ENCODE measurements around the gene FGF6.

The FGF6 gene

DNA sequence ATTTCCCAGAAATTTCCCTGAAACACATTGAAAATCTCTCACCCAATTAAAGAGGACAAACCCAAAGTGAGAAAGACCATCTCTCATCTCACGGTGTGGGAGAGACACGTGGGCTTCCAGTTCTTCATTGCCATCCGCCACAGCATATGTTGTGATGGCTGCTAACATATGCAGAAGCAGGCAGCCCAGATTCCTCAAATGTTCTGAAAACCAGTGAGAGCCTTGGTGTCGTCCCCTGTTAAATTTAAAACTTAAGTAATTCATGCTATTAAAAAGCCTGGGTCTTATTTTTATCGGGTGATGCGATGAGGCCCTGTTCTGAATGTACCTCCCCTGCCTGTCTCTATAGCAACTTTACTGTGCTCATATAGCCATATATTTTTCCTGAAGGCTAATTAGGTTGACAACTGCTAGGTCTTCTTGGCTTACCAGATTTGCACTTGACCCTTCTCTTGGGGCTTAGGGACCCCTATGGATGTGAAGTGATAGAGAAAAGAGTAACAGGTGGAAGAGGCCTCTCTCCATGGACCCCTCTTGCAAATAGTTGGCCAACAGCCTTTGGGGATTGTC, 2.8 kb upstream of the FGF6 start:
- WGBS, 2 experiments: 96 to 97% methylated on average over 6 of the region's 6 CpGs
- Histone ChIP-seq H3K36me3 (ENCODE audit: control insufficient read depth, insufficient read depth, low read length) (no peaks in the 10 kb centered on the region), H3K4me1 (ENCODE audit: control insufficient read depth, insufficient read depth, low read length) (peaks cover 40% of the 10 kb centered on the region)

DNA sequence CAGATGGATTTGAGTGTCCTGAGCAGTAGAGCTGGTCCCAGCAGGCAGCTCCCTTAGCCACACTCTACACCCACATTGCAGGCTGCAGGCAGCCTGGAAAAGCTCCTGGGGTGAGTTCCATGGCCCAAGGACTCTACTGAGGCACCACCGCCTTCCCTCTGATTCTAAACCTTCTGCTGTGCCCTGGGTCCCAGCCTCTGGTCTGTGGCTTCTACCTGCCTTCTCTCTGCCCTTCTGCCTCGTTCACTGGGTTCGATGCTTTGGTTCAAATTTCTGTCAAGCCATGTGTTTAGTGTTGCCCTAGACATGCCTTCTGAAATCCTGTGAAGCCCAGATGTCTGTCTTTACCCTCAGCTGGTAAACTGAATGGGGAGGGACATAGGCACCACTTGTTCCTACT, 1.5 kb upstream of the FGF6 start:
- 93 to 96% methylated on average over 3 of the region's 3 CpGs for WGBS, 2 experiments
- H3K27me3 ChIP-seq (ENCODE audit: control insufficient read depth, insufficient read depth, low read length, poor library complexity, severe bottlenecking): no peaks in the 10 kb centered on the region
- H3K9me3 ChIP-seq (ENCODE audit: control insufficient read depth, low read length): no peaks in the 10 kb centered on the region
- H3K36me3 ChIP-seq (ENCODE audit: control insufficient read depth, insufficient read depth, low read length): no peaks in the 10 kb centered on the region
- no peak overlapping the region for H3K27ac ChIP-seq (ENCODE audit: insufficient read depth, low read depth, low read length, poor library complexity, severe bottlenecking)
- H3K4me1 ChIP-seq (ENCODE audit: control insufficient read depth, insufficient read depth, low read length): peaks cover 50% of the 10 kb centered on the region
- H3K4me3 ChIP-seq (ENCODE audit: insufficient read depth, low read depth, low read length): no peak overlapping the region

More for the DNA sequence above, 2.8 kb upstream of the FGF6 start:
- Histone ChIP-seq H3K4me3 (ENCODE audit: insufficient read depth, low read depth, low read length) (no peak overlapping the region), H3K27ac (ENCODE audit: insufficient read depth, low read depth, low read length, poor library complexity, severe bottlenecking) (no peak overlapping the region), H3K9me3 (ENCODE audit: control insufficient read depth, low read length) (no peaks in the 10 kb centered on the region), H3K27me3 (ENCODE audit: control insufficient read depth, insufficient read depth, low read length, poor library complexity, severe bottlenecking) (no peaks in the 10 kb centered on the region)

DNA sequence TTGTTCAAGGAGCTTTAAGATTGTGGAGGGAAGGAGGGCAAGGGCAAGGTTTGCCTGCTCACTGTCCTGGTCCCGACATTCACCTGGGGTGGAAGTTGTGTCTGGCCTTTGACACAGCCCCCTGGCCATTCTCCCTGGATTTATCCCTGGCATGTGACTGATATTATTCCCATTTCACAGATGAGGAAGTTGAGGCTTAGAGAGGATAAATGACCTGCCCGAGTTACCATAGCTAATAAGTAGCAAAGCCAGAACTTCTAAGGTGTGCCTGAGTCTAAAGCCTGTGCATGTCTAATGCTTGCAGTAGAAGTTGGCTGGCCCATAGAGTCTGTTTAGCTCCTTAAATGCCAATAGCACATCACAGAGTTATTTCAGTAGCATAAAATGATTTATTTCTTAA, 720 bp upstream of the FGF6 start:
- peaks cover 51% of the 10 kb centered on the region for H3K4me1 ChIP-seq (ENCODE audit: control insufficient read depth, insufficient read depth, low read length)
- H3K4me3 ChIP-seq (ENCODE audit: insufficient read depth, low read depth, low read length): no peak overlapping the region
- no peaks in the 10 kb centered on the region for H3K36me3 ChIP-seq (ENCODE audit: control insufficient read depth, insufficient read depth, low read length)
- H3K27ac ChIP-seq (ENCODE audit: insufficient read depth, low read depth, low read length, poor library complexity, severe bottlenecking): no peak overlapping the region
- H3K9me3 ChIP-seq (ENCODE audit: control insufficient read depth, low read length): no peaks in the 10 kb centered on the region
- H3K27me3 ChIP-seq (ENCODE audit: control insufficient read depth, insufficient read depth, low read length, poor library complexity, severe bottlenecking): no peaks in the 10 kb centered on the region
- 96 to 98% methylated on average over 2 of the region's 2 CpGs for WGBS, 2 experiments

DNA sequence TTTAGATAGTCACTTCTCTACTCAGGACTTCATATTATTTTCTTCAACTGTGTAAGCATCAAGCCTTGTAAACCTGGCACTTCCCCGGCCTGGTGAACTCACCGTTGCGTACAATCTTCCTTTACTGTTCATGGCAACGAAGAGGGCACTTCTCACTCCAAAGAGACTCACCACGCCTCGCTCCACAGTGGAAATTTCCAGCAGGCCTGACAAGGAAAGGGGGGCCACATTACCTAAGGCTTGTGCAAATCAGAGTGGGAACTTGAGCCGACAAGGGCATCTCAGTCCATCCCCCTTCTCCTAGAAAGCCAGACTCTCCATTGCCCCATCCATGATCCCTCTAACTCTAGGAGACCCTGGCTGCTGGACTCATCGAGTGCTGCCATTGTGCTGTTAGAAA, 1.6 kb downstream of the FGF6 start:
- H3K27me3 ChIP-seq (ENCODE audit: control insufficient read depth, insufficient read depth, low read length, poor library complexity, severe bottlenecking): no peaks in the 10 kb centered on the region
- no peak overlapping the region for H3K4me3 ChIP-seq (ENCODE audit: insufficient read depth, low read depth, low read length)
- no peak overlapping the region for H3K27ac ChIP-seq (ENCODE audit: insufficient read depth, low read depth, low read length, poor library complexity, severe bottlenecking)
- H3K36me3 ChIP-seq (ENCODE audit: control insufficient read depth, insufficient read depth, low read length): no peaks in the 10 kb centered on the region
- H3K4me1 ChIP-seq (ENCODE audit: control insufficient read depth, insufficient read depth, low read length): peaks cover 44% of the 10 kb centered on the region
- no peaks in the 10 kb centered on the region for H3K9me3 ChIP-seq (ENCODE audit: control insufficient read depth, low read length)
- 91 to 93% methylated on average over 8 of the region's 8 CpGs for WGBS, 2 experiments

DNA sequence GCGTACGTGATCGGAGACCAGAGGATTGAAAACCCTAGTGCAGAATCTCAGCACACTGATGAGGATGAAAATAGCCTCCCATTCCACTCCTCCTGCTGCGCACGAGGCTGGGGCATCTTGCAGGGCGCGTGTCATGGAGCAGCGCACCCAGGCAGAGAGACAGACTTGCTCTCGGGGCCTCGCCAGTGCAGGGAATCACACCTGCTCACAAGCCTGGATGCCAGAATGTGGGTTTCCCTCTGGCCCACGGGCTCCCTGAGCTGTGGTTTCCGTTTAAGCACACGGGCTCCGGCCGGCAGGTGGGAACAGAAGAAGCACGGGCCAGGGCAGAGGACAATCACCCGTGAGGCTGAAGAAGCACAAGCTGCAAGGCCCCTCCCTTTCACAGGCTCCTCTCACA, 2.0 kb downstream of the FGF6 start:
- Histone ChIP-seq H3K36me3 (ENCODE audit: control insufficient read depth, insufficient read depth, low read length) (no peaks in the 10 kb centered on the region), H3K4me3 (ENCODE audit: insufficient read depth, low read depth, low read length) (no peak overlapping the region), H3K27me3 (ENCODE audit: control insufficient read depth, insufficient read depth, low read length, poor library complexity, severe bottlenecking) (no peaks in the 10 kb centered on the region), H3K4me1 (ENCODE audit: control insufficient read depth, insufficient read depth, low read length) (peaks cover 41% of the 10 kb centered on the region), H3K27ac (ENCODE audit: insufficient read depth, low read depth, low read length, poor library complexity, severe bottlenecking) (no peak overlapping the region), H3K9me3 (ENCODE audit: control insufficient read depth, low read length) (no peaks in the 10 kb centered on the region)
- WGBS, 2 experiments: 94% methylated on average over 17 of the region's 17 CpGs

DNA sequence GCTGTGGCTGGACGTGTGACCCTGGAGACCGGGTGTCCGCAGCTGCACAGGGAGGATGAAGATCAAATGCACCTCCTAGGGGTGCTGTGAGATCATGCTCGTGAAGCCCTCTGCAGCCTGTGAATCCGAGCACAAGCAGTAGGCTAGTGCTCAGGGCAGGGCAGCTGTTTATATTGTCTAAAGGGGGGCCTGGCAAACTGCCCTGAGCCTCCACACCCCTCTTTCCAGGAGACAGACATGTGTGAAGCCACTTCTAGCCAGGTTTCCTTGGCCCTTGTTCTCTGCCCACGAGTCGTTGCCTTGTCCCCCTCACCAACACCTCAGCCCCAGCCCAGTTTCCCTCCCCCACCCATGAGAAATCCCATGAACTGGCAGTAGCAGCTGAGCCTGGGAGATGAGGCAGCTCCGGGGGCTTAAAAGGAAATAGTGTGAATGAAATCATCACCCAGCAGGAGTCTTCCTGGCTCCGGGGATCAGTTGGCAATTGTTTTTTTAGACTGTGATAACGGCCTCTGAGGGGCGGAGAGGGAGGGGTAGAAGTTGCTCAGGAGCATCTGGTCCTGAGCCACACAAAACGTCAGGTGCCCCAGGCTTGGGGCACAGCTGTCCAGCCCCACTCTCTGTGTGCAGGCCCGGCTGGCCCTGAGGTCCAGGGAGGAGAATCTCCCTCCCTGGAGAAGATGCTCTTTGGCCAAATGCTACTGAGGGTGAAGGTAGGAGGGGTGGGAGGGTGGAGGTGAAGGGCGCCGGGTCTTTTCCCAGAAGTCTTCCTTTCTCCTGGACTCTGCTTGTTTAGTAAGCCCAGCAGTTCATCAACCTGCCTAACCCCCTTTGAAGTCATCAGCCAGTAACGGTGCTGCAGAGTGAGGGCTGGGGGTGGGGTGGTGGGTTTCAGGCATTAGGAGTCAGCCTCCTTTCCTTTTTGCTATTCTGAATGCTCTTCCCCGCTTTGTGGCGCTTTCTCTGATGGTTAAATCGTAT, 4.0 kb downstream of the FGF6 start:
- peak overlapping the region; percentile 48 for H3K27ac ChIP-seq (ENCODE audit: insufficient read depth, low read depth, low read length, poor library complexity, severe bottlenecking)
- no peaks in the 10 kb centered on the region for H3K36me3 ChIP-seq (ENCODE audit: control insufficient read depth, insufficient read depth, low read length)
- WGBS, 2 experiments: 24% methylated on average over 16 to 19 of the region's 19 CpGs

DNA sequence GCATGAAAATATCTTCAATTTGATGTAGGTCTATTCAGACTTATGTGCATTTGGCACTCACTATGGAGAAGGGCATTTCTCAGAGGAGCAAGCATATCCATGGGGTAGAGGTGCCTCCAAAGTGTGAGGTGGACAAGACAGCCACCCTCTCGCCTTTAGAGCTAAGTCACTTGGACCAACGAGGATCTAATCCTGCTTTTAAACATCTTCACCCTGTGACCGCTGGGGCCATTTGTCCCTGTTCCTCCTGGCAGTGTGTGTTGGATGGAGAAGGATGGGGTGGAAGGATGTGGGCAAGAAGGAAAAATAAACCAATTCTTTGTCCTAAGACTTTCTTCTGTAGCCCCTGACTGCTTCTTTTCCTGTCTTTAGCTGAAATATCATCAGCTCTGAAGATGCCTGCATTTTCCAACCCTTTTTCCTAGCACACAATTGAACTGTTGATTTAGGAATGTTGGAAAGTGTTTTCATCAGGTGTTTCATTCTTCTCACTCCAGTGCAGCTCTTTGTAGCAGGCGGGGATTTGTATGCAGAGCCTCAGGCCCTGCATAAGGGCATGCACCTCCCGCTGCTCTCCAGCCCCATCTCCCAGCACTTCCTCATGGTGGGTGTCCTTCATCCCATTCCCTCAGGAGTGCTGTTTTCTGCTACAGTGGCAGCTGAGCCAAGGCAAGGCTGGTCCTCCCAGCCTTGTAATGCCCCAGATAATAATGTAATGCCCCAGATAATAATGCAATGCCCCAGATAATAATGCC, 5.3 kb downstream of the FGF6 start:
- peaks cover 41% of the 10 kb centered on the region for H3K4me1 ChIP-seq (ENCODE audit: control insufficient read depth, insufficient read depth, low read length)
- H3K27ac ChIP-seq (ENCODE audit: insufficient read depth, low read depth, low read length, poor library complexity, severe bottlenecking): no peak overlapping the region
- no peaks in the 10 kb centered on the region for H3K36me3 ChIP-seq (ENCODE audit: control insufficient read depth, insufficient read depth, low read length)
- 42 to 48% methylated on average over 5 of the region's 5 CpGs for WGBS, 2 experiments
- no peaks in the 10 kb centered on the region for H3K27me3 ChIP-seq (ENCODE audit: control insufficient read depth, insufficient read depth, low read length, poor library complexity, severe bottlenecking)
- H3K4me3 ChIP-seq (ENCODE audit: insufficient read depth, low read depth, low read length): no peak overlapping the region
- no peaks in the 10 kb centered on the region for H3K9me3 ChIP-seq (ENCODE audit: control insufficient read depth, low read length)

More for the DNA sequence above, 4.0 kb downstream of the FGF6 start:
- Histone ChIP-seq H3K27me3 (ENCODE audit: control insufficient read depth, insufficient read depth, low read length, poor library complexity, severe bottlenecking) (no peaks in the 10 kb centered on the region), H3K4me3 (ENCODE audit: insufficient read depth, low read depth, low read length) (no peak overlapping the region), H3K9me3 (ENCODE audit: control insufficient read depth, low read length) (no peaks in the 10 kb centered on the region), H3K4me1 (ENCODE audit: control insufficient read depth, insufficient read depth, low read length) (peaks cover 41% of the 10 kb centered on the region)

DNA sequence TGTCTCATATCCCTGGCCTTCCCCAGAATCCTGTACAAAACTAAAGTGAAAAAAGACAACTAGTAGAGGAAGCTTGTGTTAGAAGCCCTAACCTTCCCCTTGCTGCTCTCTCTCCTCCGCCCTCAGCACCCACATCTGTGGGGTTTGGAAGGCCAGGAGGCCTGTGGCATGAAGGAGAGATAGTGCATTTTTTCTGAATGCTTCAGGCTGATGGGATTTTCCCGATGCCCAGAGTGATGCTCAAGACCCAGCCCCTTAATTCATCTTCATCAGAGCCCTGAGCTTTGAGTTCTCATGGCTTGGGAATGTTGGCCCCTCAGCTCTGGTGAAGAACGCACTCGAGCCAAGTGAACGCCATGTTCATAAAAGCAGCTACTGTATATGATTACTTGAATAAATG, 5.9 kb downstream of the FGF6 start:
- Histone ChIP-seq H3K27ac (ENCODE audit: insufficient read depth, low read depth, low read length, poor library complexity, severe bottlenecking) (no peak overlapping the region), H3K4me3 (ENCODE audit: insufficient read depth, low read depth, low read length) (no peak overlapping the region), H3K9me3 (ENCODE audit: control insufficient read depth, low read length) (no peaks in the 10 kb centered on the region), H3K27me3 (ENCODE audit: control insufficient read depth, insufficient read depth, low read length, poor library complexity, severe bottlenecking) (no peaks in the 10 kb centered on the region), H3K4me1 (ENCODE audit: control insufficient read depth, insufficient read depth, low read length) (peaks cover 44% of the 10 kb centered on the region), H3K36me3 (ENCODE audit: control insufficient read depth, insufficient read depth, low read length) (no peaks in the 10 kb centered on the region)
- WGBS, 2 experiments: 56 to 57% methylated on average over 5 of the region's 5 CpGs

DNA sequence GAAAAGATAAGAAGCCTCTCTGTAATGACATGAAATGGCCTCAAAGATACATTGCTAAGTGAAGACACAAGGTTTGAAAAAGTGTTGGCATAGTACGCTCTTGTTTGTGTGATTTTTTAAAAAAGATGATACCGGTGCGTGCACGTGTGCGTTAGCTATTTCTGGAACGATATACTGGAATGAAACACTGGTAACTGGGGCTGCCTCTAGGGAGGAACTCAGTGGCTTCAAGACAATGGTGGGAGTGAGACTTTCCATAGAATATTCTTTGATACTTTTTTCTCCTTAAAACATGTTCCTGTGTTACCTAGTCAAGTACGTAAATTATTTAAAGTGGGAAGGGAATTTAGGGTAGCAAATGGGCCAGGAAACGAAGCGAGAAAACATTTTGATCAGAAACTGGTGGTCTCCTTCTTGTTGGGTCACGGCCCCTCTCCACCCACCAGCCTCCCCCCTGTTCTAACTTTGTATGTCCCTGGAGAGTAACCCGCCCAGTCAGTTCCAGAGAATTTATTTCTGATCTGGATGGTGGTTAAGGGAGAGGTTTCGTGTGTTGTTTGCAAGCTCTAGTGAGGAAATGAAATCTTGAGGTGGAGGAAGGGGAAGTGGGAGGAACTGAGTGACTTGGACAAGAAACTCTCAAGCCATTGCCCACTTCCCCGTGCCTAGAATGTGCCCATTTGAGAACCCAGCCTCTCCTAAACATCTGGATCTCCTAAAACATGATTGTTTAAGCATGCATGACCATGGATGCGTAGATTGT, 6.6 kb downstream of the FGF6 start:
- Histone ChIP-seq H3K4me3 (ENCODE audit: insufficient read depth, low read depth, low read length) (no peak overlapping the region), H3K27me3 (ENCODE audit: control insufficient read depth, insufficient read depth, low read length, poor library complexity, severe bottlenecking) (no peaks in the 10 kb centered on the region), H3K27ac (ENCODE audit: insufficient read depth, low read depth, low read length, poor library complexity, severe bottlenecking) (no peak overlapping the region), H3K4me1 (ENCODE audit: control insufficient read depth, insufficient read depth, low read length) (peaks cover 48% of the 10 kb centered on the region), H3K9me3 (ENCODE audit: control insufficient read depth, low read length) (no peaks in the 10 kb centered on the region), H3K36me3 (ENCODE audit: control insufficient read depth, insufficient read depth, low read length) (no peaks in the 10 kb centered on the region)
- 95 to 96% methylated on average over 14 of the region's 14 CpGs for WGBS, 2 experiments
